HCT116 (cell line): ENCODE results near the gene DYNLT2.

Experiments
- ATF3 ChIP-seq: IDR thresholded peaks from 2 replicates; pipeline ENCODE4 v1.6.1; 2012
- EZH2 ChIP-seq: fragments of 200-600 bp; sonication (generic); IDR thresholded peaks from 2 replicates; pipeline ENCODE4 v1.6.1; 2017; ENCODE audit warnings: antibody characterized with exemption, mixed run types
- EZH2phosphoT487 ChIP-seq: fragments of 200-600 bp; IDR thresholded peaks from 2 replicates; pipeline ENCODE4 v1.6.1; 2018; ENCODE audit warnings: antibody characterized with exemption, borderline replicate concordance
- JUND ChIP-seq: IDR thresholded peaks from 2 replicates; pipeline ENCODE4 v1.6.1; 2012
- MAX ChIP-seq: IDR thresholded peaks from 2 replicates; pipeline ENCODE4 v1.6.1; 2012
- POLR2AphosphoS5 ChIP-seq: IDR thresholded peaks from 2 replicates; pipeline ENCODE4 v1.6.1; 2011; ENCODE audit warnings: mild to moderate bottlenecking, low read depth, low read length, moderate library complexity
- RAD21 ChIP-seq: IDR thresholded peaks from 2 replicates; pipeline ENCODE4 v1.6.1; 2012; ENCODE audit warnings: low read depth, mild to moderate bottlenecking
- SIN3A ChIP-seq: IDR thresholded peaks from 2 replicates; pipeline ENCODE4 v1.6.1; 2012; ENCODE audit warnings: low read depth
- ZNF274 ChIP-seq: fragments of 200-500 bp; sonication (Bioruptor generic); IDR thresholded peaks from 2 replicates; pipeline ENCODE4 v1.6.1; 2014; ENCODE audit warnings: mild to moderate bottlenecking, low read depth, low read length, inconsistent platforms
- TF ChIP-seq, protein P1 (sequence below): IDR thresholded peaks from 2 replicates; pipeline ENCODE4 v1.6.1; 2012; ENCODE audit warnings: low read depth
- TF ChIP-seq, protein P2 (sequence below), 3 experiments: fragments of 200-600 bp in 1 of 3; sonication (generic) in 1 of 3; IDR thresholded peaks in 2 of 3; conservative IDR thresholded peaks in 1 of 3; 2 replicates each; pipeline ENCODE4 v1.5.1; 2012 to 2017; ENCODE audit warnings: low read depth in 2 of 3, low read length in 2 of 3, antibody characterized with exemption in 1 of 3, borderline replicate concordance in 1 of 3, control low read depth in 1 of 3, mild to moderate bottlenecking in 1 of 3, mixed read lengths in 1 of 3, mixed run types in 1 of 3, moderate library complexity in 1 of 3; ENCODE audit not compliant: insufficient read depth in 1 of 3

DNA sequence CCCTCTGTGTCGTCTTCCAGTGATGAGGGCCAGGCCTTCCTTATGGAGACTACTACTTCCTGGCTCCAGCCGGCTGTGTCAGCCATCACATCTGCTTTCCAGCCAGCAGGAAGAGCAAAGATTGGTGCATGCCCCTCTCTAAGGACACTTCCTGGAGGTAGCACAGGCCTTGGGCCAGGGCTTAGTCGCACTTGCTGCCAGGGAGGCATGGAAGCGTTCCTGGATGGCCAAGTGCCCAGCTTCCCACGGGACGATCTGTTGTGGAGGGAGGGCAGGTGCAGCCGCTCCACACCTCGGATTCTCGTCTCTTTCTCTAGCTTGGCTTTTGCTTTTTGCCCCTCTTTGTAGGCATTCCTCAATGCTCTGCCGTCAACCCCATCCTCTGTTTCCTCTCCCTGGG is 11.9 kb upstream of the DYNLT2 start:
- TF ChIP-seq EZH2 (no peak), POLR2AphosphoS5 (no peak), MAX (no peak), EZH2phosphoT487 (no peak), ZNF274 (no peak), RAD21 (no peak), SIN3A (no peak), ATF3 (no peak), JUND (no peak)
- TF ChIP-seq, protein P1, sequence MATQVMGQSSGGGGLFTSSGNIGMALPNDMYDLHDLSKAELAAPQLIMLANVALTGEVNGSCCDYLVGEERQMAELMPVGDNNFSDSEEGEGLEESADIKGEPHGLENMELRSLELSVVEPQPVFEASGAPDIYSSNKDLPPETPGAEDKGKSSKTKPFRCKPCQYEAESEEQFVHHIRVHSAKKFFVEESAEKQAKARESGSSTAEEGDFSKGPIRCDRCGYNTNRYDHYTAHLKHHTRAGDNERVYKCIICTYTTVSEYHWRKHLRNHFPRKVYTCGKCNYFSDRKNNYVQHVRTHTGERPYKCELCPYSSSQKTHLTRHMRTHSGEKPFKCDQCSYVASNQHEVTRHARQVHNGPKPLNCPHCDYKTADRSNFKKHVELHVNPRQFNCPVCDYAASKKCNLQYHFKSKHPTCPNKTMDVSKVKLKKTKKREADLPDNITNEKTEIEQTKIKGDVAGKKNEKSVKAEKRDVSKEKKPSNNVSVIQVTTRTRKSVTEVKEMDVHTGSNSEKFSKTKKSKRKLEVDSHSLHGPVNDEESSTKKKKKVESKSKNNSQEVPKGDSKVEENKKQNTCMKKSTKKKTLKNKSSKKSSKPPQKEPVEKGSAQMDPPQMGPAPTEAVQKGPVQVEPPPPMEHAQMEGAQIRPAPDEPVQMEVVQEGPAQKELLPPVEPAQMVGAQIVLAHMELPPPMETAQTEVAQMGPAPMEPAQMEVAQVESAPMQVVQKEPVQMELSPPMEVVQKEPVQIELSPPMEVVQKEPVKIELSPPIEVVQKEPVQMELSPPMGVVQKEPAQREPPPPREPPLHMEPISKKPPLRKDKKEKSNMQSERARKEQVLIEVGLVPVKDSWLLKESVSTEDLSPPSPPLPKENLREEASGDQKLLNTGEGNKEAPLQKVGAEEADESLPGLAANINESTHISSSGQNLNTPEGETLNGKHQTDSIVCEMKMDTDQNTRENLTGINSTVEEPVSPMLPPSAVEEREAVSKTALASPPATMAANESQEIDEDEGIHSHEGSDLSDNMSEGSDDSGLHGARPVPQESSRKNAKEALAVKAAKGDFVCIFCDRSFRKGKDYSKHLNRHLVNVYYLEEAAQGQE = no peak
- TF ChIP-seq, protein P2, sequence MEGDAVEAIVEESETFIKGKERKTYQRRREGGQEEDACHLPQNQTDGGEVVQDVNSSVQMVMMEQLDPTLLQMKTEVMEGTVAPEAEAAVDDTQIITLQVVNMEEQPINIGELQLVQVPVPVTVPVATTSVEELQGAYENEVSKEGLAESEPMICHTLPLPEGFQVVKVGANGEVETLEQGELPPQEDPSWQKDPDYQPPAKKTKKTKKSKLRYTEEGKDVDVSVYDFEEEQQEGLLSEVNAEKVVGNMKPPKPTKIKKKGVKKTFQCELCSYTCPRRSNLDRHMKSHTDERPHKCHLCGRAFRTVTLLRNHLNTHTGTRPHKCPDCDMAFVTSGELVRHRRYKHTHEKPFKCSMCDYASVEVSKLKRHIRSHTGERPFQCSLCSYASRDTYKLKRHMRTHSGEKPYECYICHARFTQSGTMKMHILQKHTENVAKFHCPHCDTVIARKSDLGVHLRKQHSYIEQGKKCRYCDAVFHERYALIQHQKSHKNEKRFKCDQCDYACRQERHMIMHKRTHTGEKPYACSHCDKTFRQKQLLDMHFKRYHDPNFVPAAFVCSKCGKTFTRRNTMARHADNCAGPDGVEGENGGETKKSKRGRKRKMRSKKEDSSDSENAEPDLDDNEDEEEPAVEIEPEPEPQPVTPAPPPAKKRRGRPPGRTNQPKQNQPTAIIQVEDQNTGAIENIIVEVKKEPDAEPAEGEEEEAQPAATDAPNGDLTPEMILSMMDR (IDR thresholded peaks at IDR 0.05 in 2 of 3, conservative IDR thresholded peaks at IDR 0.05 in 1 of 3; ENCODE audit: borderline replicate concordance in 1 of 3, insufficient read depth in 1 of 3, low read depth in 2 of 3, low read length in 2 of 3) = no peak
